ENCODE measurements around the gene CX3CR1. TPM values are rescaled to one million over a fixed set of nuclear protein-coding genes. Genes with fewer than 3 reads are reported as not detected.
A peak's percentile ranks its signal among the peaks of the same experiment; 100 is the strongest.
"Not testable (repeated sequence)": the region's sequence is repeated elsewhere in the genome, so short reads cannot be mapped to it uniquely, and the experiment has no call there.

The CX3CR1 gene
- total and polyA plus RNA-seq, 9 of the 15 experiments (the other 6 are each of a cell fraction or from before 2014, with no cell fraction given) = 0.03 to 0.21 TPM; not detected in 7

- Histone ChIP-seq H3K4me1 (replicated peaks in 1 of 2; ENCODE audit: control insufficient read depth in 2 of 2, insufficient read depth in 2 of 2, low read length in 2 of 2) (no peaks in the 10 kb centered on the region; a peak in 1 of 5 replicates), H4K20me1 (replicated peaks; ENCODE audit: control insufficient read depth, insufficient read depth, low read length) (no peaks in the 10 kb centered on the region), H3K36me3 (ENCODE audit: control insufficient read depth, insufficient read depth, low read length) (no peaks in the 10 kb centered on the region), H3K27ac (ENCODE audit: extremely low read depth, low read depth, low read length) (no peak overlapping the region), H3K9me3 (replicated peaks; ENCODE audit: control insufficient read depth, insufficient read depth, low read depth, low read length) (no peaks in the 10 kb centered on the region), H3K9me1 (ENCODE audit: control insufficient read depth, insufficient read depth, low read length) (no peaks in the 10 kb centered on the region), H2AFZ (ENCODE audit: low read depth, low read length) (no peak overlapping the region), H3K4me3 (no peak overlapping the region), H3K4me2 (ENCODE audit: insufficient read depth, low read length) (no peak overlapping the region), H3K27me3 (ENCODE audit: control insufficient read depth in 2 of 2, insufficient read depth in 2 of 2, low read length in 2 of 2) (peaks cover 14 to 15% of the 10 kb centered on the region in 2 experiments), H3K9ac (ENCODE audit: insufficient read depth in 1 of 2, low read depth in 2 of 2, low read length in 2 of 2) (no peak overlapping the region), H3K79me2 (ENCODE audit: control insufficient read depth, insufficient read depth, low read length) (no peaks in the 10 kb centered on the region)
- TF ChIP-seq RBM25 (IDR thresholded peaks at IDR 0.05; ENCODE audit: low read depth, low read length, severe bottlenecking) (peak; percentile 26), ATF7 (IDR thresholded peaks at IDR 0.05) (peak; percentile 15; the same call in 1 of the 2 replicates), ATF3 (IDR thresholded peaks at IDR 0.05) (peak; percentile 65), ATF3 (CRISPR knock-in tag; conservative IDR thresholded peaks at IDR 0.05) (no peak), ARID3A (IDR thresholded peaks at IDR 0.05; ENCODE audit: borderline replicate concordance, low read depth, low read length) (no peak), ZKSCAN1 (IDR thresholded peaks at IDR 0.05; ENCODE audit: low read depth, low read length) (no peak)
- WGBS (ENCODE audit: insufficient coverage, low coverage, missing lambda C conversion rate) = 8% methylated on average over 3 of the region's 4 CpGs
- BruUV-seq (replicated peaks) = no TSS peak
- in situ Hi-C loops (cut with MboI) = no loop called here
- intact Hi-C loops (cut with micrococcal nuclease) = no loop called here
- no peak for DNase-seq (ENCODE audit: extremely low read depth in 1 of 4, low spot score in 3 of 4)
- no peak for ATAC-seq
- POLR2A ChIA-PET = interaction anchor here (1.3 kb wide), 1 partner anchor 14 kb away, joined by 4 read pairs; no protein-coding TSS in a partner anchor
- CTCF ChIA-PET (ENCODE audit: low intra/inter-chr PET ratio) = no interaction called here
- FAIRE-seq = no peak
These were observed 51.3 kb downstream of the CX3CR1 start for GRCh38 chr3:39228496-39228895.

GRCh38 chr3:39227596-39227995 lies 52.2 kb downstream of the CX3CR1 start:
- BruUV-seq (replicated peaks); ATAC-seq; H3K9me1 ChIP-seq (ENCODE audit: control insufficient read depth, insufficient read depth, low read length); H4K20me1 ChIP-seq (replicated peaks; ENCODE audit: control insufficient read depth, insufficient read depth, low read length); H3K4me1 ChIP-seq (replicated peaks in 1 of 2; ENCODE audit: control insufficient read depth in 2 of 2, insufficient read depth in 2 of 2, low read length in 2 of 2); H3K9ac ChIP-seq (ENCODE audit: insufficient read depth in 1 of 2, low read depth in 2 of 2, low read length in 2 of 2); H3K9me3 ChIP-seq (replicated peaks; ENCODE audit: control insufficient read depth, insufficient read depth, low read depth, low read length); H2AFZ ChIP-seq (ENCODE audit: low read depth, low read length); FAIRE-seq; H3K4me3 ChIP-seq; intact Hi-C loops (cut with micrococcal nuclease); POLR2A ChIA-PET; H3K4me2 ChIP-seq (ENCODE audit: insufficient read depth, low read length); in situ Hi-C loops (cut with MboI); H3K36me3 ChIP-seq (ENCODE audit: control insufficient read depth, insufficient read depth, low read length); H3K27ac ChIP-seq (ENCODE audit: extremely low read depth, low read depth, low read length); H3K79me2 ChIP-seq (ENCODE audit: control insufficient read depth, insufficient read depth, low read length); CTCF ChIA-PET (ENCODE audit: low intra/inter-chr PET ratio); DNase-seq (ENCODE audit: extremely low read depth in 1 of 4, low spot score in 3 of 4): not testable (repeated sequence)
- 19% methylated on average over 7 of the region's 32 CpGs for WGBS (ENCODE audit: insufficient coverage, low coverage, missing lambda C conversion rate)
- peaks cover 14 to 15% of the 10 kb centered on the region in 2 experiments for H3K27me3 ChIP-seq (ENCODE audit: control insufficient read depth in 2 of 2, insufficient read depth in 2 of 2, low read length in 2 of 2)
